Suprapubic skin (tissue), 4 donors: ENCODE results near the gene NR2E3. TPM values are rescaled to one million over a fixed set of nuclear protein-coding genes. Genes with fewer than 3 reads are reported as not detected.

ENCODE experiments used
- DNase-seq, 2 donors: peaks; one replicate each; pipeline ENCODE4 v3.0.0-alpha.2; 2019; ENCODE audit warnings: low spot score in 2 of 2
- H3K27ac ChIP-seq: fragments of 200-600 bp; sonication (generic); one replicate; pipeline ENCODE4 v1.5.1; 2019
- H3K27me3 ChIP-seq: fragments of 200-600 bp; sonication (generic); one replicate; pipeline ENCODE4 v1.5.1; 2019
- H3K36me3 ChIP-seq: fragments of 200-600 bp; sonication (generic); one replicate; pipeline ENCODE4 v1.5.1; 2019
- H3K4me1 ChIP-seq: fragments of 200-600 bp; sonication (generic); one replicate; pipeline ENCODE4 v1.5.1; 2019
- H3K4me3 ChIP-seq: fragments of 200-600 bp; sonication (generic); one replicate; pipeline ENCODE4 v1.5.1; 2019; ENCODE audit warnings: mild to moderate bottlenecking
- H3K9me3 ChIP-seq: fragments of 200-600 bp; sonication (generic); one replicate; pipeline ENCODE4 v1.5.1; 2019
- EP300 ChIP-seq: sonication (generic); formaldehyde crosslinking; IDR thresholded peaks from one replicate; pipeline ENCODE4 v1.6.1; 2017; ENCODE audit warnings: antibody characterized with exemption
- POLR2A ChIP-seq, 2 donors: fragments of 450-650 bp; IDR thresholded peaks; one replicate each; pipeline ENCODE4 v1.6.1; 2017; ENCODE audit warnings: antibody characterized with exemption in 2 of 2, mild to moderate bottlenecking in 2 of 2, moderate library complexity in 2 of 2
- POLR2AphosphoS5 ChIP-seq, 3 donors: sonication (generic); formaldehyde crosslinking; IDR thresholded peaks; one replicate each; pipeline ENCODE4 v1.6.1; 2017; ENCODE audit warnings: antibody characterized with exemption in 3 of 3
- WGBS: methylation state at CpG from one replicate; pipeline ENCODE4 v1.1.5; 2018; 5-methylcytosine and 5-hydroxymethylcytosine counted together
- total RNA-seq, 4 donors: library from RNA; depleted of rRNA; stranded (reverse); fragments of >200 nt; gene quantifications; one replicate each; pipeline ENCODE4 v1.1.0, GENCODE V29; 2016
- TF ChIP-seq, protein P1 (sequence below), 2 donors: fragments of 200-600 bp in 1 of 2; fragments of 450-650 bp in 1 of 2; sonication (generic) in 1 of 2; IDR thresholded peaks; one replicate each; pipeline ENCODE4 v1.5.1; 2016 to 2019; ENCODE audit warnings: antibody characterized with exemption in 2 of 2, mild to moderate bottlenecking in 1 of 2, moderate library complexity in 1 of 2

The NR2E3 gene
- total RNA-seq, 4 donors from 2014 or later, result 0.48 TPM; not detected in 3

DNA sequence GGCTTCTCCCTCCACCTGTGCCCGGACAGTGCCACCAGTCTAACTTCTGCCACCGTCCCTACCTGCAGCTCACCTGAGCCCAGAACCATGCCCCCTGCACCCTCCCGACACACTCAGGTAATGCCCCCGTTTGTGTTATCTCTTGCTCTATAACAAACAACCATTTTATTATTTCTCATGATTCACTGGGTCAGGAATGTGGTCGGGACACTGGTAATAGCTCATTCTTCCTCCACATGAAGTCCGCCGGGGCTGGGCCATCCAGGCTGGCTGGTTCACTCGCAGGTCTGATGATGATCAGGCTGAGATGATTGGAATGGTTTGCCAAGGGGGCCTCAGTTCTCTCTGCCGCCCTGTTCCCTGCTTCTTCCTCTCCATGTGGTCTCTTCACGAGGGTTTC, 20.3 kb upstream of the NR2E3 start:
- Histone ChIP-seq H3K9me3 (no peaks in the 10 kb centered on the region), H3K36me3 (no peaks in the 10 kb centered on the region), H3K27ac (no peak overlapping the region), H3K4me3 (no peak overlapping the region), H3K27me3 (no peaks in the 10 kb centered on the region), H3K4me1 (no peaks in the 10 kb centered on the region)
- WGBS, result 76% methylated on average over 10 of the region's 10 CpGs
- TF ChIP-seq POLR2A (IDR thresholded peaks at IDR 0.05) (no peak), EP300 (no peak), POLR2AphosphoS5 (IDR thresholded peaks at IDR 0.05) (no peak)
- TF ChIP-seq, protein P1, sequence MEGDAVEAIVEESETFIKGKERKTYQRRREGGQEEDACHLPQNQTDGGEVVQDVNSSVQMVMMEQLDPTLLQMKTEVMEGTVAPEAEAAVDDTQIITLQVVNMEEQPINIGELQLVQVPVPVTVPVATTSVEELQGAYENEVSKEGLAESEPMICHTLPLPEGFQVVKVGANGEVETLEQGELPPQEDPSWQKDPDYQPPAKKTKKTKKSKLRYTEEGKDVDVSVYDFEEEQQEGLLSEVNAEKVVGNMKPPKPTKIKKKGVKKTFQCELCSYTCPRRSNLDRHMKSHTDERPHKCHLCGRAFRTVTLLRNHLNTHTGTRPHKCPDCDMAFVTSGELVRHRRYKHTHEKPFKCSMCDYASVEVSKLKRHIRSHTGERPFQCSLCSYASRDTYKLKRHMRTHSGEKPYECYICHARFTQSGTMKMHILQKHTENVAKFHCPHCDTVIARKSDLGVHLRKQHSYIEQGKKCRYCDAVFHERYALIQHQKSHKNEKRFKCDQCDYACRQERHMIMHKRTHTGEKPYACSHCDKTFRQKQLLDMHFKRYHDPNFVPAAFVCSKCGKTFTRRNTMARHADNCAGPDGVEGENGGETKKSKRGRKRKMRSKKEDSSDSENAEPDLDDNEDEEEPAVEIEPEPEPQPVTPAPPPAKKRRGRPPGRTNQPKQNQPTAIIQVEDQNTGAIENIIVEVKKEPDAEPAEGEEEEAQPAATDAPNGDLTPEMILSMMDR (IDR thresholded peaks at IDR 0.05), result no peak
- peak in 1 of 2 donors; percentile 54 for DNase-seq

DNA sequence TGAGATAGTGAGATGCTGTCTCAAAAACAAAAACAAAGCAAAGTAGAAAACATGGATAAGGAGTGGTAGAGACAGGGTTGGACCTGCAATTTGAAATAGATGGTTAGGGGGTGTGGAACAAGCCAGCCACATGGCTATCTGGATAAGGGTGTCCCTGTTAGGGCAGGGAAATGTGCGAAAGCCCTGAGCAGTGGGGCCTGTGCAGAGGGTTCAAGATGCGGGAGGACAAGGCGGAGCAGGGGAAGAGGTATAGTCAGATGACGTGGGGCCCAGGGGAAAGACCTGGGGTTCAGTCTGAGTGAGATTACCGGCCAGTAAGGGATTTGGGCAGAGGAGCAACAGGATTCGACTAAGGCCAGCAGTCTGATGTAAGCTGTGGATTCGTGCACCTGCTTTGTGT, 18.4 kb upstream of the NR2E3 start:
- TF ChIP-seq POLR2A (IDR thresholded peaks at IDR 0.05) (no peak), POLR2AphosphoS5 (IDR thresholded peaks at IDR 0.05) (no peak), EP300 (no peak)
- TF ChIP-seq, protein P1 (IDR thresholded peaks at IDR 0.05), result no peak
- Histone ChIP-seq H3K27me3 (no peaks in the 10 kb centered on the region), H3K4me3 (no peak overlapping the region), H3K4me1 (no peaks in the 10 kb centered on the region), H3K36me3 (no peaks in the 10 kb centered on the region), H3K9me3 (no peaks in the 10 kb centered on the region), H3K27ac (no peak overlapping the region)
- WGBS, result 88% methylated on average over 7 of the region's 7 CpGs
- DNase-seq, result peak in 1 of 2 donors; percentile 23

DNA sequence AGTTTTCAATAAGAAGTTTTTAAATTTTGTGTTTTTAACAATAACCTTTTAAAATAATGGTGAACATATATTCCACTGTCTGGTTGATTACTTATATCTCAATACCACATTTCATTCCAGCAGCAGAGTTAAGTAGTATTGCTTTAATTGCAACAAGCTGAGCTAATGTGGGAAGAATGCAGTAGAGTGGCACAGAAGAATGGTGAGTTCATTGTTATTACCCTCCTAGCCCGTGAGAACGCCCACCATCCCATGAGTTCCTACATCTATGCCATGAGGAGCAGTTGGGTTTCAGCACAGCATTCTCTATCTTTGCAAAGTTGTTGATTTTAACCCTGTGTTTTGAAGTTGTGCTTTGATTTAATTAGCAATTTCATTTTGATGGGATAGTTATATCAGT, 17.8 kb upstream of the NR2E3 start:
- Histone ChIP-seq H3K9me3 (no peaks in the 10 kb centered on the region), H3K4me3 (no peak overlapping the region), H3K36me3 (no peaks in the 10 kb centered on the region), H3K27ac (no peak overlapping the region), H3K4me1 (no peaks in the 10 kb centered on the region), H3K27me3 (no peaks in the 10 kb centered on the region)
- WGBS, result 24% methylated on average over 2 of the region's 2 CpGs
- TF ChIP-seq POLR2AphosphoS5 (IDR thresholded peaks at IDR 0.05), result no peak
- TF ChIP-seq EP300, result no peak
- TF ChIP-seq, protein P1 (IDR thresholded peaks at IDR 0.05), result no peak
- TF ChIP-seq POLR2A (IDR thresholded peaks at IDR 0.05), result no peak
- DNase-seq, result peak in 1 of 2 donors; percentile 1

DNA sequence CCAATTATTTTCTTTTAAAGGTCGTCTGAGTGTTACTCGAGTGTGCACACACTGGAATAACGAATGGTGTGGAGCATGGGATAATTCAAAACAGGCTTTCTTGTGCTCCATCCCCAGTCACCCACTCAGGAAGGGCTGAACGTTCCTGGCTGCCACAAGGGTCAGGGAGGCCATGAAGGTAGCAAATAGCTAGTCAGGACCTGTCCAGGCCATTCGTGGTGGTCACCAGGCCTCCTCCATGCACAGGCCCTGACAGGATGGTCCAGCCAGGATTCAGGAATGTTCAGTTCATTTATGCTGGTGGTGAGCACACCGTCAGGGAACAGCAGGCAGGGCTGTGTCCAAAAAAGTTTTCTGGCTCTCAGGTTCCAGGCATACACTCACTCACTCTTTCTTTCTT, 11.7 kb upstream of the NR2E3 start:
- peak in 1 of 2 donors; percentile 54 for DNase-seq
- TF ChIP-seq POLR2A (IDR thresholded peaks at IDR 0.05) (no peak), POLR2AphosphoS5 (IDR thresholded peaks at IDR 0.05) (no peak), EP300 (no peak)
- TF ChIP-seq, protein P1 (IDR thresholded peaks at IDR 0.05), result no peak
- H3K4me1 ChIP-seq, result no peaks in the 10 kb centered on the region
- whole genome bisulfite sequencing, result 68% methylated on average over 6 of the region's 6 CpGs
- no peaks in the 10 kb centered on the region for H3K27me3 ChIP-seq
- no peaks in the 10 kb centered on the region for H3K9me3 ChIP-seq
- no peak overlapping the region for H3K27ac ChIP-seq
- H3K4me3 ChIP-seq, result no peak overlapping the region
- H3K36me3 ChIP-seq, result no peaks in the 10 kb centered on the region

DNA sequence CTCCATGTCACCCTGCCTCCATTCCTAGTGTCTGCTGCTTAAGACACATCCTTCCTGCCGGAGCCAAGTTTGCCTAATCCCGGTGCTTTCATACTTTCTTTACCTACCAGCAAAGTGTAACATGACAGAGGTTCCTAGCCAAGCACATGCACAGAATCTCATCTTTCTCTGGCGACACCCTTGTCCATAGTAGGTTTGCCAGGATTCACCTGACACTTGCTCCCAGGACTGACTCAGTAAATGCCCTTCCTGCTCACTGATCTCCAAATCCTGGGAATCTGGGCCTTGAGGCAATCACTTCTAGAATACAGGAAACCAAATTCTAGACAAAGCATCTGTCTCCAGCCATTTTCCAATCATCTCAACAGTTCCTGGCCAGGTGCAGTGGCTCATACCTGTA, 10.2 kb upstream of the NR2E3 start:
- TF ChIP-seq EP300, result no peak
- TF ChIP-seq POLR2A (IDR thresholded peaks at IDR 0.05), result no peak
- TF ChIP-seq, protein P1 (IDR thresholded peaks at IDR 0.05), result no peak
- no peak for TF ChIP-seq POLR2AphosphoS5 (IDR thresholded peaks at IDR 0.05)
- H3K36me3 ChIP-seq, result no peaks in the 10 kb centered on the region
- no peaks in the 10 kb centered on the region for H3K9me3 ChIP-seq
- no peaks in the 10 kb centered on the region for H3K4me1 ChIP-seq
- no peak overlapping the region for H3K4me3 ChIP-seq
- WGBS, result 90% methylated on average over 3 of the region's 3 CpGs
- DNase-seq, result peak in 1 of 2 donors; percentile 35
- H3K27me3 ChIP-seq, result no peaks in the 10 kb centered on the region
- H3K27ac ChIP-seq, result no peak overlapping the region
